ENCODE data around the gene CCDC149. TPM values are rescaled to one million over a fixed set of nuclear protein-coding genes. Genes with fewer than 3 reads are reported as not detected.

CCDC149 gene
- total RNA-seq, 1 experiment from 2014 or later, result 0.92 TPM

- DNase-seq (ENCODE audit: low spot score), result no peak
Measured at GRCh38 chr4:24777536-24778463, 135.0 kb downstream of the CCDC149 start.

GRCh38 chr4:24775750-24776149, 137.1 kb downstream of the CCDC149 start:
- no peak for DNase-seq (ENCODE audit: low spot score)

GRCh38 chr4:24775032-24775605, 137.7 kb downstream of the CCDC149 start:
- no peak for DNase-seq (ENCODE audit: low spot score)

- no peak for DNase-seq (ENCODE audit: low spot score)
Measured at GRCh38 chr4:24774452-24774851, 138.4 kb downstream of the CCDC149 start.

GRCh38 chr4:24772952-24773351, 139.9 kb downstream of the CCDC149 start:
- no peak for DNase-seq (ENCODE audit: low spot score)

GRCh38 chr4:24772061-24772705, 140.7 kb downstream of the CCDC149 start:
- DNase-seq (ENCODE audit: low spot score), result no peak

- no peak for DNase-seq (ENCODE audit: low spot score)
Measured at GRCh38 chr4:24771241-24771640, 141.6 kb downstream of the CCDC149 start.

- no peak for DNase-seq (ENCODE audit: low spot score)
Measured at GRCh38 chr4:24770667-24771066, 142.2 kb downstream of the CCDC149 start.

GRCh38 chr4:24770032-24770584, 142.7 kb downstream of the CCDC149 start:
- no peak for DNase-seq (ENCODE audit: low spot score)

- no peak for DNase-seq (ENCODE audit: low spot score)
Measured at GRCh38 chr4:24769571-24769970, 143.3 kb downstream of the CCDC149 start.

- no peak for DNase-seq (ENCODE audit: low spot score)
Measured at GRCh38 chr4:24768604-24769003, 144.2 kb downstream of the CCDC149 start.

- no peak for DNase-seq (ENCODE audit: low spot score)
Measured at GRCh38 chr4:24768006-24768405, 144.8 kb downstream of the CCDC149 start.

- no peak for DNase-seq (ENCODE audit: low spot score)
Measured at GRCh38 chr4:24765376-24765988, 147.4 kb downstream of the CCDC149 start.

GRCh38 chr4:24764345-24764744, 148.5 kb downstream of the CCDC149 start:
- DNase-seq (ENCODE audit: low spot score), result no peak

GRCh38 chr4:24763631-24764297, 149.1 kb downstream of the CCDC149 start:
- no peak for DNase-seq (ENCODE audit: low spot score)

Small RNA genes within 50 kb of the gene (small RNA-seq; reads per million reads assigned to genes)
- not detected for gene AC006390.1

Other genes with a start within 250 kb of the CCDC149 start
- gene SOD3, start 117.5 kb downstream of the CCDC149 start, total RNA-seq (2014; rRNA removed; shearing (Covaris generic)), result 2.0 and 3.3 TPM in 2 replicates
- gene LGI2, start 117.9 kb upstream of the CCDC149 start, total RNA-seq (2014; rRNA removed; shearing (Covaris generic)), result not detected in 2 replicates
- 0.86 and 2.4 TPM in 2 replicates for gene SEPSECS, start 247.4 kb upstream of the CCDC149 start, total RNA-seq (2014; rRNA removed; shearing (Covaris generic))